HCEC 1CT (cell line): ENCODE measurements around the gene ZNF112.
"Not testable (repeated sequence)": the region's sequence is repeated elsewhere in the genome, so short reads cannot be mapped to it uniquely, and the experiment has no call there.

ENCODE experiments used
- DNase-seq: peaks from one replicate; pipeline ENCODE4 v3.0.0-alpha.2; 2017

Gene ZNF112

DNA sequence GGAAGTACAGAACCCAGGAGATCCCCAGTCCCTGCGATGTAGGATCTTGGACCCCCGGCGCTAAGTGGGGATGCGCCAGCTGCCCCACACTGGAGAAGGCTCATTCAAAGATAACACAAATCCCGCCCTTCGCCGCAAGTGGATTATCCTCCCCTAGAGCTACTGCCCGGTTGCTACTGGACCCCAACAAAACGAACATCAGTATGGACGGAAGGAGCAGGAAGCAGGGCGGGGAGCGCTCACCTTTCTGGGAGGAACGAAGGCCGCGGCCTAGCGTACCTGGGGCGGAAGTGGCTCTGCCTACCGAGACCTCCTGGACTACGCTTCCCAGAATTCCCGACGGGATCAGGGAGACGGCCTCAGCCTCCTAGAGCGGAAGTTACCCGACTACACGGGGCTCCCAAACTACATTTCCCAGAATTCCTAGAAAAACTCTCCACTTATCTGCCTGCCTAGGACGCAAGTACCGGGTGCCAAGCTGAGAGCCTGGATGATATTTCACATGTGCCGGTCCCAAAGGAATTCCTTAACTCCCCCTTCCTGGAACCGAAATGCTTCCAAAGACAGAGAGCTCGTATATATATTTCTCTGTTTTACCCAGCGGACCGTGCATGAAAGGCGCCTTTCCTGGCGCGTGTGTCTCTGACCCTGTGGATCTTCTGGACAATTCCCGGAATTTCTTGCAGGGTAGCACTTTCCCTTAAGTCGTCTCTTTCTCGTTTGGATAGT lies at the start of gene ZNF112:
Gene ZNF112, minus strand, starts transcription at position 298 of the 729 bp plus-strand sequence. CDS start 16,141 bp downstream, outside the sequence.
- DNase-seq, result peak; percentile 87

DNA sequence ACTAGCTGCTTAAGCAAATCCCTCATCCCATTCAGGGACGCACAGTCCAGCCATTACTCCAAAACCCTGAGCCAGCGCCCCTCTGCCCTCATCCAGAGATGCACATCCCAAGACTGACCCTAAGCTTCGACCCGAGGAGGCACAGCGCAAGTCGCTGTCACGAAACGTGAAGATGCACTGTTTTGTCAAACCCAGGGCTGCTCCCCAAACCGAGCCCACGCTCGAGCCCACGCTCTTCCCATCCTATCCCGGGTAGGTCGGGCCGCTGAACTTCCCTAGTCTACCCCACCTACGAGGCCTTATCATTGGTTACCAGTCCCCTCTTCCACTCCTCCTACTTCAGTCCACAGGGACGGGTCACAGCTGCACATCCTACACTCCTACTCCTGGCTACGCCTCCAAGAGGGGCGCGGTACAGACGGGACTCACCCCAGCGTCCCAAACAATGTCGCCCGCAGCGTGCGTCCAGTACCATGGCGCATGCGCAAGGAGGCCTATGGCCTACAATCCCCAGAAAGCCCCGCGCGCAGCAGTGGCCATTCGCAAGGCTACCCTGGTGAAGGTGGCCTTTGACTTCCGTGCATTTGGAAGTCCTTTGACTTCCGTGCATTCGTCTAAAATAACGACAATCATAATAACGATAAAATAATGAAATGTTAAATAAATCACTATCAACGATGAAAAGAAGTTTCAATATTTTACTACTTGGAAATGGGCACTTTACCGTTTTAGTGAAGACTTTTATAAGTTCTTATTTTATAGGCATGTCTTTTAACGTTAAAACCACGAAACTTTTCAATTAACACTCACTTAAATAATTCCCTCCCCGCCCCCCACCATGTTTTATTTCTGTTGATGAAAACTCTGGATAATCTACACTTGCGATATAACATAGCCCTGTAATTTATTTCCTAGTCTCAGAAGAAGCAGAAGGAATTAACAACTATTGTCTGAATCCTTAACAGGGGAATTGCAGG lies 44.9 kb upstream of the ZNF112 start, which contains the start of gene ZNF285:
Gene ZNF285, minus strand, starts transcription at position 470 of the 977 bp plus-strand sequence. CDS start 4,395 bp downstream, outside the sequence.
- peak; percentile 85 for DNase-seq

DNA sequence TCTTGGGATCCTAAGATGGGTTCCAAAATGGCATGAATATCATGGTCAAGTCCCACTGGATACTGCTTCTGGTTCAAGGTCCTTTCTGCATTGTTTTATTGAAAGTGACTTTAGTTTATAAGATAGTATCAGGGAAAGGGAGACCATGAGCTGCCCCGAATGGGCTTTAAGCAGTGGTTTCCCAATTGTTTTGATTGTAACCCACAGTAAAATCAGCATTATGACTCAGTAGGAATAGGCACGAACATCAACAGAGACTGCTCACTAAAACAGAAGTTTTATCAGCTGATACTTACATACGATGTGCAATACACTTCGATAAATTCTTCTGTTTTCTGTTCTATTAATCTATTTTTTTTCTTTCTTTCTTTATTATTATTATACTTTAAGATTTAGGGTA lies 32.8 kb upstream of the ZNF112 start:
- not testable (repeated sequence) for DNase-seq

DNA sequence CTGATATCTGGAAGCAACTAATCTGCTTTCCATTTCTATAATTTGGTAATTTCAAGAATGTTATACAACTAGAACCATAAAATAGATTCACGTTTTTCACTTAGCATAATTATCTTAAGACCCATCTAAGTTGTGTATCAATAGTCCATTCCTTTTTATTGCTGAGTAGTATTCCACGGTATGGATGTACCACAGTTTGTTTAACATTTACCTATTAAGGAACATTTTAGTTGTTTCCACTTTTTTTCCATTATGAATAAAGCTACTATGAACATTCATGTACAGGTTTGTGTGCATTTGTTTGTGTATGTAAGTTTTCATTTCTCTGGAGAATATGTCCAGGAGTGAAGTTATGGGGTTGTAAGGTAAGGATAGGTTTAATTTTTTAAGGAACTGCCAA lies 18.3 kb upstream of the ZNF112 start:
- no peak for DNase-seq

DNA sequence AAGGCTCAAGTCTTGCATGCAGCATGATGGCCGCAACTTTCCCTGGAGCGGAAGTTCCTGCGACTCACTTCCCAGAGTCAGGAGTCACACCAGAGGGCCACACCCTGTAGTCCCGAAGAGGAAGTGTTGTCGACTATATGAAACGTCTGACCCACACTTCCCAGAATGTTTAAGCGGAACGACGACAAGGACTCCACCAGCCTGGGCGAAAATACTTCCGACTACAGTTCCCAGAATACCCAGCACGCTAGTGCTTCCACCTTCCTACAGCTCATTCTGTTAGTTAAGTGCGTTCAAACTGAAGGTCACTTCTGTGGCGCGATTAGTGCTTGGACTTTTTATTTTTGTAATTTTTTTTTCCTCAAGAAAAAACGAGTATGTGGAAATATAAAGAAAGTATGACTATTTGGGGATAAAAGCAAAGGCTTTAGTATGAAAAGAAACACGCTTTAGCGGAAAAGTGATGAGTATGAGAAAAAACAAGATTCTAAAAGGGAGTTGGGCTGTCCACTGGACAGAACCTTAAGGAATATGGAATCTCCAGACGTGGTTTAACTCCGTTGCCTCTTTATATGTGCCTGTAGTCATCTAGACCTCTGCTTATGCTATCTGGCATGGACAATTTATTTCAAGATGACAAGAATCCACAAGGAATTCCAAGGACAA lies 15.5 kb upstream of the ZNF112 start:
- no peak for DNase-seq

DNA sequence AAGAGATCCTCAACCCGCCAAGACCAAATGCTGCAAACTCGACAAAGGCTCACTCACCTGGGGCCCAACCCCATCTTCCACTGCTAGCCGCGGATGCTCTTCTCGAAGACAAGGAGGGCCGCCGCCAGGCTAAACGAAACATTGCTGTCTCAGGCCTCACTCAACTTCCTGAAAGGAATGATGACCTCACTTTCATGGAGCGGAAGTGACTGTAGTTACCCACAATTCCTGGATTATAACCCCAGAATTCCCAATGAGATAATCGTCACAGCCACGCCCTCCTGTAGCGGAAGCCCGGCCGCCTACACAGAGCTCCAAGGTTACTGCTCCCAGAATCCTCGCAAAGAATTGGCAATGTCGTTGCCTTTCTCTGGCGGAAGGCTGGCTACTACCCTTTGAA lies 10.5 kb upstream of the ZNF112 start:
- no peak for DNase-seq

DNA sequence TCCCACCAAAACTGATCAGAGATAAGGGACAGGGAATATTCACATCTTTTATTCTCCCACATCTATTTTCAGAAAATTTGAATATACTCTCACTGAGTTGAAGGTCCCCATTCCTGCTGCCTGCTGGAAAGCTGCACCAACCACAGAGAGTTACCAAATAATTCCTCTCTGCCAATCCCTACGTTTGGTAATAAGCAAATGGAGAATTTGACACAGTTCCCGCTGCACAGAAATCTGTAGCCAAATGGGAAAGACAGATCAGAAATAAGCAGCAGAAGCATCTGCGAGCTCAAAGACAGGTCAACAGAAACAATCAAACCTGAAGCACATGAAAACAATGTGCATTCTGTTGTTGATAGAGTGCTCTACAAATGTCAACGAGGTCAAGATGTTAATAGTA lies 9.9 kb downstream of the ZNF112 start:
- no peak for DNase-seq

DNA sequence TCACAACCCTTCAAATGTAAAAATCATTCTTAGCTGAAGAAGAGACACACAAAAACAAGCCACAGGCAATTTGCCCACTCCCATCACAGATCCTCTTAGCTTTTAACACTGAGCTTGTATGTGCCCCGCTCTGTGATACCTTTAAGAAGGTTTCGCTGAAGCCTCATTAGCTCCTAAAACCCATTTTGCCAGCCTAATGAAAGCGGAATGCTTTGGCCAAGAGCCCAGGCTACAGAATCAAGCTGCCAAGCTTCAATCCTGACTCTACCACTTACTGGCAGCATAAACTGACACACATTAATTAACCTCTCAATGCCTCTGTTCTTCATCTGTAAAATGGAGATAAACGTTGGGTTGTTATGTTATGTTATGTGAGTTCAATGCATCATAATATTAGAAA lies 10.5 kb downstream of the ZNF112 start:
- DNase-seq, result no peak

DNA sequence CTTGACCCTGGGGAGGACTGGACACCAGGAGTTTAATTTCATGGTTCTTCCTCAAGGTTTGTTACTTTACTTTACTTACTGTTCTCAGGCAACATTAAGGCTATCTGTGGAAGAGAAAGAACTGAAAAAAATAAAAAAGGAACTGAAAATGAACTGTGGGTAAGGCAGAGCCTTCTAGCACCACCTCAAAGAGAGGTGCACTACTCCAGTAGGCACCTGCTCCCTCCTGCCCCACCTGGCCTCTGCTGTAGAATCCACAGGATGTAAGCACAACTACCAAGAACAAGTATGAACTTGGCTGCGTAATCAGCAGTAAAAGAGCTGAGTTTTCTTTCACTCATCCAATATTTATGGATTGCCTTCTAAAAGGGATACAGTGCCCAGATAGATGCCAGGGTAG lies 12.2 kb downstream of the ZNF112 start:
- DNase-seq, result no peak

DNA sequence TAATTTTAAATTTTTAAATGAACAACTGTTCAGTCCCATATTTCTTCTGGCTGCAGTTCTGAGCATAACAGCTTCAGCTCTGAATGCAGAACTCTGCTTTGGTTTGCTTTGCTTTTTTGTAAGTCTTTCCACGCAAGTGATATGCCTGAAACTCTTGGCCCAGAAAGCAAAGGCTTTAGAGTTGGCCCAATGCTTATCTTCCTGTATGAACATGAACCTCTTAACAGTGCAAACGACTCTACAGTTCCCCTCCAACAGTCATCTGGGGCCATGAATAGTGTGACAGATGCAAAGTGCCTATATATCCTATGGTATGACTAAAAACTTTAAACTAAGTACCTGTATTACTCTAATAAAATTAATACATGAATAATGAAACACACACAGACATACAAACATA lies 14.7 kb downstream of the ZNF112 start:
- DNase-seq, result no peak

DNA sequence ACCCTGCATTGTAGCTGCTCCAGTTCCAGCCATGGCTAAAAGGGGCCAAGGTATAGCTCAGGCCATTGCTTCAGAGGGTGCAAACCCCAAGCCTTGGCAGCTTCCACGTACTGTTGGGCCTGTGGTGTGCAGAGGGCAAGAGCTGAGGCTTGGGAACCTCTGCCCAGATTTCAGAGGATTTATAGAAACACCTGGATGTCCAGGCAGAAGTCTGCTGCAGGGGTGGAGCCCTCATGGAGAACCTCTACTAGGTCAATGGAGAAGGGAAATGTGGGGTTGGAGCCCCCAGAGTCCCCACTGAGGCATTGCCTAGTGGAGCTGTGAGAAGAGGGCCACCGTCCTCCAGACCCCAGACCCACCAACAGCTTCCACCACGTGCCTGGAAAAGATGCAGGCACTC lies 21.8 kb downstream of the ZNF112 start:
- not testable (repeated sequence) for DNase-seq

DNA sequence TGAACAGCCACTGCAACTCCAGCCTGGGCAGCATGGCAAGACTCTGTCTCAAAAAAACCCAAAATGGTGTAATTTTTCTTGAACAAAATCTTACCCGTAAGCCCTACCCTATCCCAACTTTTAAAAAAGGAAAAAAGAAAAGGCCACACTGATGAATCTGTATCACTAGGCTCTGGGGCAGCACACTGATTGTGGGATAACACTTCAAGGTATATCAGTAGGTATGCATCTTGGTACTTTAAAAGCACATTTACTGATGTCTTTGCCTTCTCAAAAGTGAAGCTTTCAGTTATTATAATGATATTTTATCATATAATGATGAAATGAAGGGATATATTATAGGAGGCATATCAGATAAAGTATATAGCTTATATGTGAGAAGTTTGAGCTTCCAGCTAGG lies 24.3 kb downstream of the ZNF112 start:
- no peak for DNase-seq

DNA sequence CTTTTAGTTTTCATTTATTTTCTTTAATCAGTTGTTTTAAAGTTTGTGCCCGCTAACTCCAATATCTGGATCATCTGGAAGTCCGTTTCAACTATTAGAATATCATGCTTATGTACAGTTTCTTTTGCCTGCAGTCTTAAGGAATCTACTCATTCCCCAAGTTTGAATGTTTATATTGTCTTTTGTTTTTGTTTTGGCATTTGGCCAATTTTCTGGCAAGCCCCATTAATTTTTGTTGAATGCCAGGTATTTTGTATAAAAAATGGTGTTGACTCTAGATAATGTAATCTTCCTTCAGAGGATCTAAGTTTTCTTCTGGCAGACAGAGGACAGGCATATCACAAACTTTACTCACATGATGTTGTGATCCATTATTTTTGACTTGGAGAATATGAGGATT lies 40.6 kb downstream of the ZNF112 start:
- no peak for DNase-seq

DNA sequence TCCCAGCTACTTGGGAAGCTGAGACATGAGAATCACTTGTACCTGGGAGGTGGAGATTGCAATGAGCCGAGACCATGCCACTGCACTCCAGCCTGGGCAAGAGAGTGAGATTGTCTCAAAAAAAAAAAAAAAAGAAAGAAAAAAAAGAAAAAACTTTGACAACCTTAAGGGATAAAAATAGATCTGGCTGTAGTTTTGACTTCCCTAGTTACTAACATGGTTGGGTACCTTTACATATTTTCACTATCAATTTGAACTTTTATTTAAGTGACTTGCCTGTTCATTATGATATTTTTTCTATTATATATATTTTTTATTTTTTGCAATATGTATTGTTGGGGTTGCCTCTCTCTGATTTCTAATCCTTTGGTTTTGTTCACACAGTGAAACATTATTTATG lies 43.2 kb downstream of the ZNF112 start:
- DNase-seq, result no peak

DNA sequence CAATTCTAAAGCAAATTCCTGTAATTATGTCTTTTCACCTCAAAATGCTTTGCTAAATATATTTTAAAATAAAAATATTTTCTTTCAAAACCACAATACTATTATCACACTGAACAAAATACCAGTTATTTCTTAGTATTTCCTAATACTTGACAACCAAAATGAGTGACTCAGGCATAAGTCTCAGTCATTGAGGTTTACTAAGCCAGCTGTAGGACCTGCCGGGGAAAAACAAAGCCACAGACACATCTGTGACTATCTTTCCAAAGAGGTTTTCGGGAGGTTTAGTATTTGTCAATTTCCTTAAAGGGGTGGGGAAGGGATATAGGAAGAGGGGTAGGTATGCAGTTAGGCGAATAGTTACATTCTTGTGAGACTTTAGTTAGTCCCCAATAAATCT lies 48.5 kb downstream of the ZNF112 start:
- peak; percentile 57 for DNase-seq

DNA sequence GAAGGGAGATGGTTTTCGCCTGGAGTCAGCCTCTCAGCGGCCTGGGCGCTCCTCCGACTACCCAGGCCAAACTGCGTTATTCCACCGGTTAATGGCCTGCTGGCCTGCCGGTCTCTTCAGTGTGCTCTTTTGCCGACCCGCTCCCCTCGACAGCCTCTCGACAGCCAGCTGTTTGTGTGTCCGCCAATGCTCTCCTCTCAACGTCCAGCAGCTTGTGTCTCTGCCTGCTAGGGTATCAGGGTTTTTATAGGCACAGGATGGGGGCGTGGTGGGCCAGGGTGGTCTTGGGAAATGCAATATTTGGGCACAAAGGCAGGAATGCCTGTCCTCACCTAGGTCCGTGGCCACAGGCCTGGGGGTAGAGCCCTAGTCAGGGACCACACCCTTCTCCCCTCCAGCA lies 50.2 kb downstream of the ZNF112 start:
- DNase-seq, result no peak

DNA sequence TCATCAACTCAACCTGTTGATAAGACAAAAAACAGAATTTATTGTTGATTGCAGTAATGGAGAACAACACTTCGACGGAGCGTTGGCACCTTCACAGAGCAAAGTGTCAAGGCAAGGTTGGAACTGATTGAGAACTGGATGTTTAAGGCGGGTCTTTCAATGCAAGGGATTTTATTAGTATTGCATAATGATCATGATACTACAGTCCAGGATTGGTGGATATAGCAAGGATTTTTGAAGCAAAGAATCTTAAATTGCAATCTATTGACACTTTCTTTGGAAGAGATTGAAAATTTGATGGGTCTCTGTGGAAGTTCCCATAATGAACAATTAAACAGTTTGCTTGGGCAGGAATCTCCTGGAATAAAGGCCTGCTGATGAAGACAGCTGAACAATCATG lies 51.0 kb downstream of the ZNF112 start:
- no peak for DNase-seq

DNA sequence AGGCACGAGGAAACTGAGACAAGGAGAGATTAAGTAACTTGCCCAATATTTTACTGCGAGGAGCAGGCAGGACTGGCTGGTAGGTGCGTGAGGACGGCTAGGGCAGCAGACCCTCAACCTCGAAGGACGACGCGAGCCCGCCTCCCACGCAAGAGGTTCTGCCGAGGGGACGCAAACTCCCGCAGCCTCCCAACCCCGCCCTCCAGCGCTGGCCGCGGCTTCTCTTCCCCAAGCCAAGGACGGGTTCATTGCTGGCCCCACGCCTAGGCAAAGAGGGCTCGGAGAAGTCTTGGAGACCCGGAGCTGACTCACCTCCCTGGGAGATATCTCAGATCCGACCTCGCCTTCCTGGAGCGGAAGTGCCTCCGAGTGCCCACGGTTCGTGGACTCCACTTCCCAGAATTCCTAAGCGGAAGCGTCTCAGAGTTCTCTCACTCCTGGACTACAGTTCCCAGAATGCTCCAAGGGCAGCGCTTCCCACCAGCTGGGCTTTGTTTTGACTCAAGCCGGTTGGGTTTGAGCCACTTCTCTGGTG lies 51.8 kb downstream of the ZNF112 start, which contains the start of gene ZNF235:
Gene ZNF235, minus strand, starts transcription at position 367 of the 535 bp plus-strand sequence. CDS start 1,621 bp downstream, outside the sequence.
- peak; percentile 98 for DNase-seq

DNA sequence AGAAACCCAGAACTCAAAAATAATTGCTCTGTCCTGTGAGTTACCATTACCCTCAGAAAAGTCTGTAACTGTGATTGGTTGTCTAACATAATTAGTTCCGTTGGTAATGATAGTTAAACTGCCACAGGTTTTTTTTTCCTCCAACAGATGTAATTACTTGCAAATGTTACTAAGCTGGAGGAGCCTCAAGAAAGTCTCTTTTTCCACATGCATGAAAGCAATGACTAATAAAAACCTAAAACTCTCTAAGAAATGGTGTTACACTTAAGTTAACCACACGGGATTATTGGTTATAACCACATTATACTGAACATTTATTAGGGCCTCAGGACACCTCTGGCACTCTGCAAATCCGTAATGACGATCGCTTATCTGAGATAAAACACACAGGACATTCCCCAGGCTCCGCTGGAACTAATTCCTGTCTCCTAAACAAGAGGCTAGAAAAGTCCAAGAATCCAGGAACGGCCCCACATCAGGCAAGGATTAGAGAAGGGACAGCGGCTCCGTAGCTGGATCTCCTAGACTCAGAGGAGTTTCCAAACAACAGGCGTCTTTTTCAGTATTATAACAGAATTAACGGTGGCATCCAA lies 52.4 kb downstream of the ZNF112 start:
- peak; percentile 47 for DNase-seq

DNA sequence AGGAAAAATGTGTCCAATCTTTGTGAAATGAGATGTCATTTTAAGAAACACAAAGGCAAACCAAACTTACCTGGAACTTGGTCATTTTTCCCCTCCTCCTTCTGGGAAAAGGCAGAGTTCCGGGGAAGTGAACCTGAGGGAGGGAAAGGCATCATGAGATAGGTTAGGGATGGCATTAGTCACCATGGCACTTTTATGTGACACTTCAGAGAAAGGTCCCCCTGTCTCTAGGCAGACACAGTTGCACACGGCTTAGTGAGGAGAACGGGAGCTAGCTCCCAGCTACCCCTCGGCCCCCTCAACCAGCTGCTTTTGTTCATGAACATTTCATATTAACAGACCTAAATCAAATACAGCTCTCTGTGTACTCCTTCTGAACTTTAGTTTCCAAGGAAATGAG lies 53.2 kb downstream of the ZNF112 start:
- DNase-seq, result no peak

DNA sequence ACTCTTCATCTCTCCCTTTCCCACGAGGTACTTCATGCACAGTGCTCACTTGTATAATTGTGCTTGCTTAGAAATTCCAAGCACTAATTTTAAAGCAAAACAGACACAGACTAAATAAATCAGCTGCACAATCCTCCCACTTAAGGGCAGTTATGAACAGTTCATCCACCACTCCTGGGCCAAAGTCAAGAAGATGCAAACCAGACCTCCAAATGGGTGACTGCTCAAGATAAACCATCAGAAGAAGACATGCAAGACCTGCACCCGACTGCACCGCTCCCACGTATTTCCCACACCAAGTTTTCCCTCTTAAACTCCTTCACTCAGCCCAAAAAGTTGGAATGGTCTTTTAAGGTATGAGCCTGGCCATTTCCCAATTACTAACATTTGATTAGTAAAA lies 71.5 kb downstream of the ZNF112 start:
- no peak for DNase-seq

DNA sequence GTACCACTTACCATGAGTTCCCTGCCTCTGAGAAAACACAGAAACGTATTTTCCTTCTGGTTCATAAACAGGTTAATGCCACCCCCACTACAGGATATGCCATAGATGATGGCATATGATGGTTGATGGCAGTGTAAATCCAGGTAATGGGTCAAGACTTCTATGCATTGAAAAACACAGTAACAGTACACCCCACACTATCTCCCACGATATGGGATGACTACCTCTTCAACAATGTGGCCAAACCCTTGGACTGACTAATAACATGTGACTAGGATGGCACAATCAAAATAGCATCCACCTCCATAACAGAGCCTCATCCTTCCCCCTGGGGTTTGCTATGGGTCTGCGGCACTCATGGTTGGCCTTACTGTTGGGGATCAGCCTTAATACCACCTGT lies 73.6 kb downstream of the ZNF112 start:
- DNase-seq, result peak; percentile 32
